OCI-LY1 (cell line): ENCODE results near the gene C11orf52.

Experiments
- H2AFZ ChIP-seq: fragments of 200-600 bp; sonication (generic), shearing (Covaris generic); 2 replicates; pipeline ENCODE4 v1.6.0; 2014; ENCODE audit warnings: antibody characterized with exemption, mild to moderate bottlenecking, low read length
- H3F3A ChIP-seq: fragments of 200-600 bp; sonication (generic), shearing (Covaris generic); 2 replicates; pipeline ENCODE4 v1.6.0; 2014; ENCODE audit warnings: mild to moderate bottlenecking, antibody characterized with exemption, low read length, moderate library complexity; ENCODE audit not compliant: insufficient read depth
- H3K27ac ChIP-seq: fragments of 200-600 bp; sonication (generic); 2 replicates; pipeline ENCODE4 v1.5.1; 2014; ENCODE audit warnings: low read length, mixed run types, mild to moderate bottlenecking, low read depth; ENCODE audit not compliant: poor library complexity, severe bottlenecking
- H3K27me3 ChIP-seq: fragments of 200-600 bp; sonication (generic); 2 replicates; pipeline ENCODE4 v1.6.0; 2014; ENCODE audit warnings: antibody characterized with exemption, mild to moderate bottlenecking, low read length, moderate library complexity; ENCODE audit not compliant: insufficient read depth
- H3K36me3 ChIP-seq: fragments of 200-600 bp; sonication (generic); 2 replicates; pipeline ENCODE4 v1.6.1; 2014; ENCODE audit warnings: mild to moderate bottlenecking, antibody characterized with exemption, low read length, moderate library complexity, mixed read lengths; ENCODE audit not compliant: insufficient read depth
- H3K4me1 ChIP-seq: fragments of 200-600 bp; sonication (generic); 2 replicates; pipeline ENCODE4 v1.5.1; 2014; ENCODE audit warnings: mild to moderate bottlenecking, low read length, moderate library complexity; ENCODE audit not compliant: insufficient read depth, severe bottlenecking
- H3K4me2 ChIP-seq: fragments of 200-600 bp; sonication (generic), shearing (Covaris generic); 2 replicates; pipeline ENCODE4 v1.6.1; 2014; ENCODE audit warnings: low read length
- H3K4me3 ChIP-seq: fragments of 200-600 bp; sonication (generic); 2 replicates; pipeline ENCODE4 v1.5.1; 2014; ENCODE audit warnings: low read length, low read depth, mild to moderate bottlenecking, mixed read lengths; ENCODE audit not compliant: poor library complexity, severe bottlenecking
- H3K79me2 ChIP-seq: fragments of 200-600 bp; shearing (Covaris generic); 2 replicates; pipeline ENCODE4 v1.6.1; 2016; ENCODE audit warnings: mixed run types, low read length, mixed read lengths; ENCODE audit not compliant: insufficient read depth
- H3K9ac ChIP-seq: fragments of 200-600 bp; sonication (generic), shearing (Covaris generic); 2 replicates; pipeline ENCODE4 v1.6.1; 2014; ENCODE audit warnings: mild to moderate bottlenecking, low read length, mixed read lengths
- H3K9me2 ChIP-seq: fragments of 200-600 bp; sonication (generic), shearing (Covaris generic); 2 replicates; pipeline ENCODE4 v1.6.1; 2014; ENCODE audit warnings: low read depth, mild to moderate bottlenecking, low read length, mixed read lengths
- H3K9me3 ChIP-seq: fragments of 200-600 bp; shearing (Covaris generic); 2 replicates; pipeline ENCODE4 v1.6.1; 2014; ENCODE audit warnings: low read length, mixed read lengths
- H4K20me1 ChIP-seq: fragments of 200-600 bp; sonication (generic), shearing (Covaris generic); 2 replicates; pipeline ENCODE4 v1.6.0; 2016; ENCODE audit warnings: mild to moderate bottlenecking, low read length; ENCODE audit not compliant: insufficient read depth
- CTCF ChIP-seq: fragments of 200-600 bp; sonication (generic), shearing (Covaris generic); IDR thresholded peaks from 2 replicates; pipeline ENCODE4 v1.5.1; 2017; ENCODE audit warnings: mild to moderate bottlenecking, antibody characterized with exemption, low read length, moderate library complexity, mixed read lengths
- EZH2 ChIP-seq: fragments of 200-600 bp; sonication (generic), shearing (Covaris generic); IDR thresholded peaks from 2 replicates; pipeline ENCODE4 v1.8.0; 2017; ENCODE audit warnings: borderline replicate concordance, mixed run types, mild to moderate bottlenecking, antibody characterized with exemption, low read length, moderate library complexity, mixed read lengths

C11orf52 gene

GRCh38 chr11:111960916-111961315 lies 42.2 kb downstream of the C11orf52 start:
- Histone ChIP-seq H3K4me2 (no peak overlapping the region), H3K79me2 (no peaks in the 10 kb centered on the region), H3K9me2 (no peaks in the 10 kb centered on the region), H3K9me3 (no peaks in the 10 kb centered on the region), H3K36me3 (no peaks in the 10 kb centered on the region; the same call in 1 of the 2 replicates), H3K4me1 (no peaks in the 10 kb centered on the region), H3F3A (no peaks in the 10 kb centered on the region), H3K27me3 (no peaks in the 10 kb centered on the region), H3K27ac (no peak overlapping the region), H3K9ac (no peak overlapping the region), H3K4me3 (no peak overlapping the region), H2AFZ (no peak overlapping the region), H4K20me1 (no peaks in the 10 kb centered on the region)
- TF ChIP-seq EZH2 (no peak), CTCF (no peak)

GRCh38 chr11:111961389-111962300 lies 42.9 kb downstream of the C11orf52 start:
- no peak overlapping the region for H3K4me2 ChIP-seq
- H3K79me2 ChIP-seq, result no peaks in the 10 kb centered on the region
- no peaks in the 10 kb centered on the region for H4K20me1 ChIP-seq
- TF ChIP-seq CTCF (no peak), EZH2 (no peak)
- no peaks in the 10 kb centered on the region for H3K27me3 ChIP-seq
- no peak overlapping the region for H3K9ac ChIP-seq
- H2AFZ ChIP-seq, result no peak overlapping the region
- no peaks in the 10 kb centered on the region for H3K9me2 ChIP-seq
- H3K4me3 ChIP-seq, result no peak overlapping the region
- H3K4me1 ChIP-seq, result no peaks in the 10 kb centered on the region
- H3K27ac ChIP-seq, result no peak overlapping the region
- H3F3A ChIP-seq, result no peaks in the 10 kb centered on the region
- no peaks in the 10 kb centered on the region for H3K9me3 ChIP-seq
- no peaks in the 10 kb centered on the region; the same call in 1 of the 2 replicates for H3K36me3 ChIP-seq

- no peaks in the 10 kb centered on the region for H4K20me1 ChIP-seq
- no peaks in the 10 kb centered on the region for H3K9me2 ChIP-seq
- H3K27me3 ChIP-seq, result no peaks in the 10 kb centered on the region
- no peaks in the 10 kb centered on the region for H3K79me2 ChIP-seq
- no peak overlapping the region for H3K4me3 ChIP-seq
- no peaks in the 10 kb centered on the region for H3K4me1 ChIP-seq
- no peaks in the 10 kb centered on the region for H3F3A ChIP-seq
- no peak overlapping the region for H3K27ac ChIP-seq
- H2AFZ ChIP-seq, result no peak overlapping the region
- H3K36me3 ChIP-seq, result no peaks in the 10 kb centered on the region; the same call in 1 of the 2 replicates
- no peak overlapping the region for H3K9ac ChIP-seq
- H3K4me2 ChIP-seq, result no peak overlapping the region
- no peaks in the 10 kb centered on the region for H3K9me3 ChIP-seq
- no peak for TF ChIP-seq EZH2
- TF ChIP-seq CTCF, result no peak
These were observed 45.2 kb downstream of the C11orf52 start for GRCh38 chr11:111963931-111964340.
